Vagina (tissue), 2 donors: ENCODE data around the gene MCL1. TPM values are rescaled to one million over a fixed set of nuclear protein-coding genes. Genes with fewer than 3 reads are reported as not detected.
A peak's percentile ranks its signal among the peaks of the same experiment; 100 is the strongest.

Source experiments
- DNase-seq, 2 donors: peaks; one replicate each; pipeline ENCODE4 v3.0.0-alpha.2; 2017; ENCODE audit errors: extremely low spot score in 2 of 2
- H3K27ac ChIP-seq: fragments of 200-600 bp; sonication (generic); one replicate; pipeline ENCODE4 v1.5.1; 2019
- H3K27me3 ChIP-seq: fragments of 200-600 bp; sonication (generic); one replicate; pipeline ENCODE4 v1.5.1; 2019
- H3K36me3 ChIP-seq, 2 donors: fragments of 200-600 bp; sonication (generic); one replicate each; pipeline ENCODE4 v1.5.1; 2017 to 2019
- H3K4me1 ChIP-seq: fragments of 200-600 bp; sonication (generic); one replicate; pipeline ENCODE4 v1.5.1; 2019
- H3K4me3 ChIP-seq, 2 donors: fragments of 200-600 bp; sonication (generic); 1 replicate in 1 of 2; 2 replicates in 1 of 2; pipeline ENCODE4 v1.5.1; 2016 to 2019
- H3K9me3 ChIP-seq: fragments of 200-600 bp; sonication (generic); one replicate; pipeline ENCODE4 v1.5.1; 2019
- CTCF ChIP-seq, 3 experiments: fragments of 450-650 bp in 2 of 3; fragments of 200-600 bp in 1 of 3; sonication (generic) in 1 of 3; IDR thresholded peaks; one replicate each; pipeline ENCODE4 v1.5.1; 2017 to 2019; ENCODE audit warnings: antibody characterized with exemption in 3 of 3, mild to moderate bottlenecking in 2 of 3, moderate library complexity in 2 of 3
- POLR2A ChIP-seq, 2 donors: fragments of 450-650 bp; IDR thresholded peaks; one replicate each; pipeline ENCODE4 v1.6.1; 2017; ENCODE audit warnings: antibody characterized with exemption in 2 of 2, mild to moderate bottlenecking in 2 of 2, moderate library complexity in 2 of 2
- POLR2AphosphoS5 ChIP-seq, 2 donors: sonication (generic); formaldehyde crosslinking; IDR thresholded peaks; one replicate each; pipeline ENCODE4 v1.9.0; 2017; ENCODE audit warnings: antibody characterized with exemption in 2 of 2, mild to moderate bottlenecking in 2 of 2, low read depth in 1 of 2; ENCODE audit not compliant: insufficient read depth in 1 of 2
- intact Hi-C: fragments of 100-400 bp; cut with DNase I; formaldehyde crosslinking; loops from one replicate; pipeline ENCODE4 v1.15.1; 2023
- microRNA-seq: library from miRNA; unstranded; fragments of <30 nt; microRNA quantifications from one replicate; pipeline ENCODE4, GENCODE V29; 2017; ENCODE audit warnings: borderline number of aligned reads, borderline replicate concordance
- small RNA-seq: library from RNA; depleted of rRNA; stranded (forward); fragments of <200 nt; gene quantifications from one replicate; pipeline ENCODE3, GENCODE V24; 2016
- total RNA-seq: library from RNA; depleted of rRNA; stranded (reverse); fragments of >200 nt; gene quantifications from one replicate; pipeline ENCODE4 v1.2.3, GENCODE V29; 2016

MCL1 gene
- total RNA-seq, 1 donor from 2014 or later: 181 TPM

GRCh38 chr1:150532860-150533259 lies 46.5 kb downstream of the MCL1 start:
- H3K27me3 ChIP-seq: no peaks in the 10 kb centered on the region
- peaks cover 48% of the 10 kb centered on the region for H3K4me1 ChIP-seq
- intact Hi-C loops: no loop called here
- no peak for DNase-seq
- H3K27ac ChIP-seq: peak overlapping the region; percentile 66
- H3K9me3 ChIP-seq: no peaks in the 10 kb centered on the region
- no peaks in the 10 kb centered on the region for H3K36me3 ChIP-seq
- TF ChIP-seq POLR2AphosphoS5 (IDR thresholded peaks at IDR 0.05; ENCODE audit: insufficient read depth in 1 of 2, low read depth in 1 of 2): no peak
- H3K4me3 ChIP-seq: no peak overlapping the region

GRCh38 chr1:150530491-150531159 lies 48.8 kb downstream of the MCL1 start:
- Histone ChIP-seq H3K4me3 (no peak overlapping the region), H3K9me3 (no peaks in the 10 kb centered on the region), H3K27me3 (no peaks in the 10 kb centered on the region), H3K36me3 (no peaks in the 10 kb centered on the region), H3K27ac (no peak overlapping the region), H3K4me1 (peaks cover 42% of the 10 kb centered on the region)
- DNase-seq: no peak
- TF ChIP-seq POLR2A (IDR thresholded peaks at IDR 0.05): no peak
- intact Hi-C loops: no loop called here

GRCh38 chr1:150529017-150529416 lies 50.4 kb downstream of the MCL1 start:
- Histone ChIP-seq H3K4me3 (no peak overlapping the region), H3K4me1 (peaks cover 34% of the 10 kb centered on the region), H3K9me3 (no peaks in the 10 kb centered on the region), H3K36me3 (no peaks in the 10 kb centered on the region), H3K27me3 (no peaks in the 10 kb centered on the region), H3K27ac (peak overlapping the region; percentile 36)
- intact Hi-C loops: no loop called here
- DNase-seq: no peak
- TF ChIP-seq POLR2AphosphoS5 (IDR thresholded peaks at IDR 0.05; ENCODE audit: insufficient read depth in 1 of 2, low read depth in 1 of 2) (peak in 1 of 2 donors; percentile 69), CTCF (IDR thresholded peaks at IDR 0.05) (no peak)

GRCh38 chr1:150528196-150528595 lies 51.2 kb downstream of the MCL1 start:
- no peaks in the 10 kb centered on the region for H3K9me3 ChIP-seq
- intact Hi-C loops: no loop called here
- no peak overlapping the region for H3K27ac ChIP-seq
- TF ChIP-seq POLR2A (IDR thresholded peaks at IDR 0.05) (no peak), POLR2AphosphoS5 (IDR thresholded peaks at IDR 0.05; ENCODE audit: insufficient read depth in 1 of 2, low read depth in 1 of 2) (no peak)
- H3K4me3 ChIP-seq: no peak overlapping the region
- DNase-seq: no peak
- no peaks in the 10 kb centered on the region for H3K36me3 ChIP-seq
- no peaks in the 10 kb centered on the region for H3K27me3 ChIP-seq
- peaks cover 26% of the 10 kb centered on the region for H3K4me1 ChIP-seq

- Histone ChIP-seq H3K36me3 (no peaks in the 10 kb centered on the region), H3K9me3 (no peaks in the 10 kb centered on the region), H3K27me3 (no peaks in the 10 kb centered on the region), H3K4me1 (peaks cover 12% of the 10 kb centered on the region), H3K27ac (no peak overlapping the region), H3K4me3 (no peak overlapping the region)
- intact Hi-C loops: no loop called here
- TF ChIP-seq POLR2AphosphoS5 (IDR thresholded peaks at IDR 0.05; ENCODE audit: insufficient read depth in 1 of 2, low read depth in 1 of 2): no peak
- TF ChIP-seq POLR2A (IDR thresholded peaks at IDR 0.05): no peak
- no peak for TF ChIP-seq CTCF (IDR thresholded peaks at IDR 0.05)
- DNase-seq: no peak
Observed at GRCh38 chr1:150525348-150525747, 54.1 kb downstream of the MCL1 start.

Small RNAs within 50 kb of the gene (microRNA-seq; reads per million reads assigned to microRNA genes)
- gene MIR4257: not detected

Small RNAs within 50 kb of the gene (small RNA-seq; reads per million reads assigned to genes)
- gene MIR4257: not detected
- not detected for gene RF00015
- not detected for gene RF00561
- gene RN7SL473P: not detected
- gene RN7SL600P: not detected

Other genes starting within 250 kb of the MCL1 start
- gene RPRD2, start 215.5 kb downstream of the MCL1 start, total RNA-seq: 23.8 TPM
- gene TARS2, start 92.2 kb downstream of the MCL1 start, total RNA-seq: 17.4 TPM
- gene ECM1, start 71.5 kb downstream of the MCL1 start, total RNA-seq: 130 TPM
- gene FALEC, start 63.9 kb downstream of the MCL1 start, total RNA-seq: not detected
- 64.6 TPM for gene ADAMTSL4, start 30.2 kb downstream of the MCL1 start, total RNA-seq
- gene ENSA, start 50.0 kb upstream of the MCL1 start, total RNA-seq: 117 TPM
- gene GOLPH3L, start 117.5 kb upstream of the MCL1 start, total RNA-seq: 21.9 TPM
- gene HORMAD1, start 141.3 kb upstream of the MCL1 start, total RNA-seq: 1.2 TPM
- 34.1 TPM for gene CTSS, start 186.2 kb upstream of the MCL1 start, total RNA-seq
- 67.3 TPM for gene CTSK, start 228.7 kb upstream of the MCL1 start, total RNA-seq